Measurements from ENCODE around the gene SLC39A11.

- TF ChIP-seq CTCF (IDR thresholded peaks at IDR 0.05) (no peak), POLR2A (IDR thresholded peaks at IDR 0.05) (no peak)
Measured at GRCh38 chr17:73105431-73105830, 12.9 kb upstream of the SLC39A11 start.

Measured in testis (tissue), 2 donors.